GM06990 (cell line): Measurements from ENCODE around the gene ZC3H7A.
A peak's percentile ranks its signal among the peaks of the same experiment; 100 is the strongest.

Experiments
- DNase-seq: peaks from one replicate; pipeline ENCODE4 v3.0.0-alpha.2; 2011; ENCODE audit not compliant: insufficient read length; ENCODE audit errors: extremely low read depth
- H3K27me3 ChIP-seq: replicated peaks from 2 replicates; pipeline ENCODE4 v1.6.0; 2011; ENCODE audit warnings: low read length; ENCODE audit not compliant: control insufficient read depth, insufficient read depth
- H3K36me3 ChIP-seq: 2 replicates; pipeline ENCODE4 v1.5.1; 2011; ENCODE audit warnings: low read length; ENCODE audit not compliant: control insufficient read depth, insufficient read depth
- H3K4me3 ChIP-seq: replicated peaks from 2 replicates; pipeline ENCODE4 v1.5.1; 2011; ENCODE audit warnings: low read depth, mild to moderate bottlenecking, control low read depth, low read length
- CTCF ChIP-seq: IDR thresholded peaks from 2 replicates; pipeline ENCODE4 v1.5.1; 2011; ENCODE audit warnings: low read length, control low read depth, mild to moderate bottlenecking, inconsistent platforms; ENCODE audit not compliant: insufficient read depth, poor library complexity, severe bottlenecking

The ZC3H7A gene

GRCh38 chr16:11797957-11798299 is 870 bp upstream of the ZC3H7A start:
- H3K4me3 ChIP-seq = peak overlapping the region; percentile 90
- H3K36me3 ChIP-seq = peaks cover 2% of the 10 kb centered on the region
- DNase-seq = no peak

GRCh38 chr16:11796227-11797165 is 562 bp downstream of the ZC3H7A start:
- no peak for TF ChIP-seq CTCF
- peak; percentile 50 for DNase-seq
- no peaks in the 10 kb centered on the region for H3K27me3 ChIP-seq
- peaks cover 4% of the 10 kb centered on the region for H3K36me3 ChIP-seq
- H3K4me3 ChIP-seq = peak overlapping the region; percentile 78

More at GRCh38 chr16:11797957-11798299, 870 bp upstream of the ZC3H7A start:
- H3K27me3 ChIP-seq = no peaks in the 10 kb centered on the region
- TF ChIP-seq CTCF = no peak

DNA sequence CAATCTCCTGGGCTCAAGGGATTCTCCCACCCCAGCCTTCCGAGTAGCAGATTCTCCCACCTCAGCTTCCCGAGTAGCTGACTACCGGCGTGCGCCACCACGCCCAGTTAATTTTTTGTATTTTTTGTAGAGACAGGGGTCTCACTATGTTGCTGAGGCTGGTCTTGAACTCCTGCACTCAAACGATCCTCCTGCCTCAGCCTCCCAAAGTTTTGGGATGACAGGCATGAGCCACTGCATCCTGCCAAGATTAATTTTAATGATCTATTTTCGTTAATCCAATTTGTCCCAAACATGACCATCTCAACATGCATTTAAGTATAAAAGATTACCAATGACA is 1.2 kb downstream of the ZC3H7A start:
- no peaks in the 10 kb centered on the region for H3K27me3 ChIP-seq
- TF ChIP-seq CTCF = no peak
- H3K36me3 ChIP-seq = peaks cover 5% of the 10 kb centered on the region
- no peak for DNase-seq
- H3K4me3 ChIP-seq = peak overlapping the region; percentile 78

DNA sequence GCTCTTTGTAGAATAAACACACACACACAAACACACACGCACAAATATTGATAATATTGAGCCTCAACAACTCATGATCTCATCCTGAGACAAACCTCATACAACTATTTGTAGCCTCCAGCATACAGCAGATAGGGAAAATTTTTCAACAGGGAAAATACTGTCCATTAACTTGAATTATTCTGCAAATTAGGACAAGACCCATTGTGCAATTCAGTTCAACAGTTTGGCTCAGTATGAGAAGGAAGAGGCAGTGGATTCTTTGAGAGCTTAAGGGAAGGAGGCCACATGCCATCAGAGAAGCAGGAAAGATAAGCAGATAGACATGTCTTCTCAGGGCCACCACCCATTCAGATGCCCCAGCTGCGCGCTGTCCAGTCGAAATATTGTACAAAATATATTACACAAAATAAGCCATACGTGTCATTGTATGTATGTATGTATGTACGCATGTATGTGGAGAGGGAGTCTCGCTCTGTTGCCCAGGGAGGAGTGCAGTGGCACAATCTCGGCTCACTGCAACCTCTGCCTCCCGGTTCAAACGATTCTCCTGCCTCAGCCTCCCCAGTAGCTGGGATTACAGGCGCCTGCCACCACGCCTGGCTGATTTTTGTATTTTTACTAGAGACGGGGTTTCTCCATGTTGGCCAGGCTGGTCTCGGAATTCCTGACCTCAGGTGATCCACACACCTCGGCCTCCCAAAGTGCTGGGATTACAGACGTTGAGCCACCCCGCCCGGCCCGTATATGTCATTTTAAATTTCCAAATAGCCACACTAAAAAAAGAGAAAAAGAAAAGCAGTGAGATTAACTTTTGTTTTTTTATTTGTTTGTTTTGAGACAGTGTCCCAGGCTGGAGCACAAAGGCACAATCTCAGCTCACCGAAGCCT is 1.8 kb downstream of the ZC3H7A start:
- H3K36me3 ChIP-seq = peaks cover 5% of the 10 kb centered on the region
- TF ChIP-seq CTCF = no peak
- peak overlapping the region; percentile 78 for H3K4me3 ChIP-seq
- DNase-seq = no peak
- no peaks in the 10 kb centered on the region for H3K27me3 ChIP-seq

DNA sequence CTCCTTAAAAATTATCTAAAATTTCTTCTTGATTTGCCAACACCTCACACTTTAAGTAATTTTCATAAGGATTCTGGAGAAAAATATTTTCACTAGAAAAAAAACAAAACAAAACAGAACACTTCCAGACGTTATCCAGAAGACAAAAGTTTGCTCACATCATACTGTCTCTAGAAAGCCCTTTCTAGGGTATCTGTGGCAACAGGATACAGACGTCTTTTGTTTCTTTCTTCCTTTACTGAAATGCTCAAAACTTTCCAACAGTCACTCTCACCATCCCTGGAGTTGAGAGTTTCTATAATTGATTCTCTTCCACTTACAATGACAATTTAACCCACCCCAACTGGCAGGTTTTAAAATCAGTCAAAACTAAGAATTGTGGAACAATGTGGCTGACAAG is 2.6 kb downstream of the ZC3H7A start:
- Histone ChIP-seq H3K36me3 (peaks cover 5% of the 10 kb centered on the region), H3K27me3 (no peaks in the 10 kb centered on the region), H3K4me3 (no peak overlapping the region)
- no peak for DNase-seq
- TF ChIP-seq CTCF = no peak
